ENCODE data around the gene VGLL4. TPM values are rescaled to one million over a fixed set of nuclear protein-coding genes. Genes with fewer than 3 reads are reported as not detected.

The VGLL4 gene
- total RNA-seq, 1 experiment from 2014 or later: 66.0 TPM

DNA sequence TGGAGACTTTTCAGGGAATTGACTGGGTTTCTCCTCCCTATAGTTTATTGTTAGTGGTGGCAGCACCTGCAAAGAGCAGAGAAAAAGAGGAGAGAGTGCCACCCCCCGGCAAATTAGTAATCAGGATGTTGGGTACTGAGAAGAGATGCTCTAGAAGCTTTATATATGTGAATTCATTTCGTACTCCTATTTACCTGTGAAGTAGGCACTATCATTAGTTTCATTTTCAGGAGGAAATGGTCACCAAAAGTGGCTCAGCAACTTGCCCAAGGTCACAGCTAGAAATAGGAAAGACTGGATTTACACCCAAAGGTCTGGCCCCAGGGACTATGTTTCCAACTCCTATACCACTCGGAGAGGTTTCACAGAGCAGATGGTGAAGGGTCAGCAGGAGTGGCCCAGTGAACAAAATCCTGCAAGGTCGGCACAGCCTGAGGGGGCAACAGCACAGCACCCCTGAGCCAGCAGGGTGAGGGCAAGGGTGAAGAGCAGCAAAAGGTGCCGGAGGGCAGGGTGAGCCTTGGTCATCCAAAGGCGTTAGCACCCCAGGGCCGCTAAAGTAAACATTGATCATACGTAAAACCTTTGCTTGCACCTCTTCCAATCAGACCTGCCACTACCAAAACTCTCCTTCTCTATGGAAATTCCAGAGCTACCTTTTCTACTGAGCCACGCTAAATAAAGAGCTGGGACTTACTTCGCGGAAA, 23.6 kb downstream of the VGLL4 start:
- no TSS peak for BruUV-seq (replicated peaks)
- ATAC-seq (peak; percentile 74), DNase-seq (ENCODE audit: low read depth, low spot score) (no peak)
- ChIA-PET POLR2A (no interaction called here), CTCF (no interaction called here)
- H3K36me3 ChIP-seq (ENCODE audit: control insufficient read depth, insufficient read depth, low read length): no peaks in the 10 kb centered on the region
- H3K27me3 ChIP-seq (ENCODE audit: control insufficient read depth, insufficient read depth, low read length): no peaks in the 10 kb centered on the region
- TF ChIP-seq, protein P1, sequence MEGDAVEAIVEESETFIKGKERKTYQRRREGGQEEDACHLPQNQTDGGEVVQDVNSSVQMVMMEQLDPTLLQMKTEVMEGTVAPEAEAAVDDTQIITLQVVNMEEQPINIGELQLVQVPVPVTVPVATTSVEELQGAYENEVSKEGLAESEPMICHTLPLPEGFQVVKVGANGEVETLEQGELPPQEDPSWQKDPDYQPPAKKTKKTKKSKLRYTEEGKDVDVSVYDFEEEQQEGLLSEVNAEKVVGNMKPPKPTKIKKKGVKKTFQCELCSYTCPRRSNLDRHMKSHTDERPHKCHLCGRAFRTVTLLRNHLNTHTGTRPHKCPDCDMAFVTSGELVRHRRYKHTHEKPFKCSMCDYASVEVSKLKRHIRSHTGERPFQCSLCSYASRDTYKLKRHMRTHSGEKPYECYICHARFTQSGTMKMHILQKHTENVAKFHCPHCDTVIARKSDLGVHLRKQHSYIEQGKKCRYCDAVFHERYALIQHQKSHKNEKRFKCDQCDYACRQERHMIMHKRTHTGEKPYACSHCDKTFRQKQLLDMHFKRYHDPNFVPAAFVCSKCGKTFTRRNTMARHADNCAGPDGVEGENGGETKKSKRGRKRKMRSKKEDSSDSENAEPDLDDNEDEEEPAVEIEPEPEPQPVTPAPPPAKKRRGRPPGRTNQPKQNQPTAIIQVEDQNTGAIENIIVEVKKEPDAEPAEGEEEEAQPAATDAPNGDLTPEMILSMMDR (IDR thresholded peaks at IDR 0.05): peak; percentile 27; the same call in 1 of the 2 replicates
- no peak for TF ChIP-seq POLR2AphosphoS5 (IDR thresholded peaks at IDR 0.05; ENCODE audit: low read depth, low read length)
- H3K4me1 ChIP-seq (ENCODE audit: control insufficient read depth, insufficient read depth, low read length): peaks cover 100% of the 10 kb centered on the region
- H3K9me3 ChIP-seq (ENCODE audit: control insufficient read depth, insufficient read depth, low read depth, low read length): no peaks in the 10 kb centered on the region
- in situ Hi-C loops (cut with HindIII; ENCODE audit: low pct_unique_long_range_greater_than_20kb, low sequenced_read_pairs) (no loop called here), intact Hi-C loops (cut with micrococcal nuclease; ENCODE audit: unreplicated experiment) (no loop called here)
- peak overlapping the region in 1 of 2 experiments; percentile 26; a peak in 2 of 4 replicates for H3K4me3 ChIP-seq (ENCODE audit: low read depth in 2 of 2, low read length in 2 of 2)
- peak overlapping the region; percentile 68 for H3K27ac ChIP-seq (ENCODE audit: low read length)

DNA sequence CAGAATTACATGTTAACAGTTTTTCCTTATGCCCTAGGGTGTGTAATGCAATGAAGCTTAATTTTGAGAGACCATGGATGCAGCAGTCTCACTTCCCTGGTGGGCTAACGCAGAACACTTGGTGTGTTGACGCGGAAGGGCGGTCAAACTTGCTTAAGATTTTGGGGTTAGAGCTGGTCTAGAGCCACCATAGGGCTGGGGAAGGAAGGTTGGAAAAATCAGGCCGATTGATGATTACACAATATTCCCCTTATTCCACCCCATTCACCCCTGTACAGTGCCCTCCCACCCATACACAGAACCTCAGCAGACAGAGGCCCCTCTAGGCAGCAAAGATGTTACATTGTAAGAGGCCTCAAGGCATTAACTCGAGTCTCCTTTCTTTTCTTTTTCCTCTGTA, 24.3 kb downstream of the VGLL4 start:
- ChIA-PET POLR2A (no interaction called here), CTCF (no interaction called here)
- in situ Hi-C loops (cut with HindIII; ENCODE audit: low pct_unique_long_range_greater_than_20kb, low sequenced_read_pairs): no loop called here
- Histone ChIP-seq H3K36me3 (ENCODE audit: control insufficient read depth, insufficient read depth, low read length) (no peaks in the 10 kb centered on the region), H3K4me3 (ENCODE audit: low read depth in 2 of 2, low read length in 2 of 2) (no peak overlapping the region), H3K27me3 (ENCODE audit: control insufficient read depth, insufficient read depth, low read length) (no peaks in the 10 kb centered on the region), H3K9me3 (ENCODE audit: control insufficient read depth, insufficient read depth, low read depth, low read length) (no peaks in the 10 kb centered on the region), H3K27ac (ENCODE audit: low read length) (peak overlapping the region; percentile 68), H3K4me1 (ENCODE audit: control insufficient read depth, insufficient read depth, low read length) (peaks cover 100% of the 10 kb centered on the region)
- intact Hi-C loops (cut with micrococcal nuclease; ENCODE audit: unreplicated experiment): no loop called here
- DNase-seq (ENCODE audit: low read depth, low spot score) (no peak), ATAC-seq (no peak; the same call in 1 of the 2 replicates)
- no TSS peak for BruUV-seq (replicated peaks)
- TF ChIP-seq POLR2AphosphoS5 (IDR thresholded peaks at IDR 0.05; ENCODE audit: low read depth, low read length): no peak
- no peak for TF ChIP-seq SIN3A (IDR thresholded peaks at IDR 0.05; ENCODE audit: borderline replicate concordance, insufficient read depth, low read depth, low read length)
- TF ChIP-seq TCF7L2 (IDR thresholded peaks at IDR 0.05; ENCODE audit: low read depth, low read length): no peak

DNA sequence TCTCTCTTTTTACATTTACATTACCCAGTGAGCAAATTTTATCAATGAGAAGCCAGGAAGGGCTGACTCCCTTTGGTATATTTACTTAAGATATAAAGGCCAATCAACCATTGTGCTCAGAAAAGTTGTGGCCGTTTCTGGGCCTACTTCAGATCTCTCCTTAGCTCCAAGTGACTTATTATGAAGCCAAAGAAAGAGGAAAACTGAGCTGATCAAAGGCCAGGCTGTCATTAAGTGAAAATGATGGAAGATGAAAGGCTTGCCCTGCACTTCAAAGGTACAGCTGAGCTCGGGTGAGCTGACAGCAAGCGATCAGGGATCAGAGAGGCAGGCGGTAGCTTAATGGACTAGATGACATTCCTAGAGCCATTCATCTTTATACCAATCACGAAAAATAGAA, 24.8 kb downstream of the VGLL4 start:
- no peaks in the 10 kb centered on the region for H3K9me3 ChIP-seq (ENCODE audit: control insufficient read depth, insufficient read depth, low read depth, low read length)
- in situ Hi-C loops (cut with HindIII; ENCODE audit: low pct_unique_long_range_greater_than_20kb, low sequenced_read_pairs) (no loop called here), intact Hi-C loops (cut with micrococcal nuclease; ENCODE audit: unreplicated experiment) (no loop called here)
- no TSS peak for BruUV-seq (replicated peaks)
- no peak for ATAC-seq
- peak overlapping the region; percentile 68 for H3K27ac ChIP-seq (ENCODE audit: low read length)
- no peaks in the 10 kb centered on the region for H3K27me3 ChIP-seq (ENCODE audit: control insufficient read depth, insufficient read depth, low read length)
- CTCF ChIA-PET: no interaction called here
- peaks cover 100% of the 10 kb centered on the region for H3K4me1 ChIP-seq (ENCODE audit: control insufficient read depth, insufficient read depth, low read length)
- DNase-seq (ENCODE audit: low read depth, low spot score): no peak
- no peak overlapping the region for H3K4me3 ChIP-seq (ENCODE audit: low read depth in 2 of 2, low read length in 2 of 2)
- no peaks in the 10 kb centered on the region for H3K36me3 ChIP-seq (ENCODE audit: control insufficient read depth, insufficient read depth, low read length)
- POLR2A ChIA-PET: interaction anchor here (0.7 kb wide), 1 partner anchor 18 kb away, joined by 3 read pairs; no protein-coding TSS in a partner anchor
- TF ChIP-seq, protein P2, sequence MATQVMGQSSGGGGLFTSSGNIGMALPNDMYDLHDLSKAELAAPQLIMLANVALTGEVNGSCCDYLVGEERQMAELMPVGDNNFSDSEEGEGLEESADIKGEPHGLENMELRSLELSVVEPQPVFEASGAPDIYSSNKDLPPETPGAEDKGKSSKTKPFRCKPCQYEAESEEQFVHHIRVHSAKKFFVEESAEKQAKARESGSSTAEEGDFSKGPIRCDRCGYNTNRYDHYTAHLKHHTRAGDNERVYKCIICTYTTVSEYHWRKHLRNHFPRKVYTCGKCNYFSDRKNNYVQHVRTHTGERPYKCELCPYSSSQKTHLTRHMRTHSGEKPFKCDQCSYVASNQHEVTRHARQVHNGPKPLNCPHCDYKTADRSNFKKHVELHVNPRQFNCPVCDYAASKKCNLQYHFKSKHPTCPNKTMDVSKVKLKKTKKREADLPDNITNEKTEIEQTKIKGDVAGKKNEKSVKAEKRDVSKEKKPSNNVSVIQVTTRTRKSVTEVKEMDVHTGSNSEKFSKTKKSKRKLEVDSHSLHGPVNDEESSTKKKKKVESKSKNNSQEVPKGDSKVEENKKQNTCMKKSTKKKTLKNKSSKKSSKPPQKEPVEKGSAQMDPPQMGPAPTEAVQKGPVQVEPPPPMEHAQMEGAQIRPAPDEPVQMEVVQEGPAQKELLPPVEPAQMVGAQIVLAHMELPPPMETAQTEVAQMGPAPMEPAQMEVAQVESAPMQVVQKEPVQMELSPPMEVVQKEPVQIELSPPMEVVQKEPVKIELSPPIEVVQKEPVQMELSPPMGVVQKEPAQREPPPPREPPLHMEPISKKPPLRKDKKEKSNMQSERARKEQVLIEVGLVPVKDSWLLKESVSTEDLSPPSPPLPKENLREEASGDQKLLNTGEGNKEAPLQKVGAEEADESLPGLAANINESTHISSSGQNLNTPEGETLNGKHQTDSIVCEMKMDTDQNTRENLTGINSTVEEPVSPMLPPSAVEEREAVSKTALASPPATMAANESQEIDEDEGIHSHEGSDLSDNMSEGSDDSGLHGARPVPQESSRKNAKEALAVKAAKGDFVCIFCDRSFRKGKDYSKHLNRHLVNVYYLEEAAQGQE (IDR thresholded peaks at IDR 0.05; ENCODE audit: insufficient read depth in 1 of 2, low read depth in 2 of 2, low read length in 1 of 2): no peak
- TF ChIP-seq TCF7L2 (IDR thresholded peaks at IDR 0.05; ENCODE audit: low read depth, low read length): peak; percentile 90
